ENCODE measurements around the gene TNFRSF1A.

GRCh38 chr12:6370576-6370935 is 28.7 kb upstream of the TNFRSF1A start:
- no peak for TF ChIP-seq CTCF (IDR thresholded peaks at IDR 0.05; ENCODE audit: borderline replicate concordance, extremely low read depth, low read length, poor library complexity, severe bottlenecking)
- no peak for TF ChIP-seq EZH2 (IDR thresholded peaks at IDR 0.05; ENCODE audit: borderline replicate concordance, low read depth, low read length, severe bottlenecking)
